OCI-LY7 (cell line): ENCODE results near the gene DUOX2.

Experiments used
- EZH2phosphoT487 ChIP-seq: fragments of 200-600 bp; sonication (generic); IDR thresholded peaks from 2 replicates; pipeline ENCODE4 v1.6.1; 2018; ENCODE audit warnings: low read depth, borderline replicate concordance, mild to moderate bottlenecking, mixed run types, antibody characterized with exemption, low read length, moderate library complexity, mixed read lengths
- TF ChIP-seq, protein P1 (sequence below): fragments of 200-600 bp; sonication (generic); conservative IDR thresholded peaks from 2 replicates; pipeline ENCODE4 v1.5.1; 2014; ENCODE audit warnings: mild to moderate bottlenecking, antibody characterized with exemption, low read length, moderate library complexity, mixed read lengths

GRCh38 chr15:45129651-45130129, 15.7 kb upstream of the DUOX2 start, which contains the start of the genes DUOX1 and DUOXA1:
- TF ChIP-seq, protein P1, sequence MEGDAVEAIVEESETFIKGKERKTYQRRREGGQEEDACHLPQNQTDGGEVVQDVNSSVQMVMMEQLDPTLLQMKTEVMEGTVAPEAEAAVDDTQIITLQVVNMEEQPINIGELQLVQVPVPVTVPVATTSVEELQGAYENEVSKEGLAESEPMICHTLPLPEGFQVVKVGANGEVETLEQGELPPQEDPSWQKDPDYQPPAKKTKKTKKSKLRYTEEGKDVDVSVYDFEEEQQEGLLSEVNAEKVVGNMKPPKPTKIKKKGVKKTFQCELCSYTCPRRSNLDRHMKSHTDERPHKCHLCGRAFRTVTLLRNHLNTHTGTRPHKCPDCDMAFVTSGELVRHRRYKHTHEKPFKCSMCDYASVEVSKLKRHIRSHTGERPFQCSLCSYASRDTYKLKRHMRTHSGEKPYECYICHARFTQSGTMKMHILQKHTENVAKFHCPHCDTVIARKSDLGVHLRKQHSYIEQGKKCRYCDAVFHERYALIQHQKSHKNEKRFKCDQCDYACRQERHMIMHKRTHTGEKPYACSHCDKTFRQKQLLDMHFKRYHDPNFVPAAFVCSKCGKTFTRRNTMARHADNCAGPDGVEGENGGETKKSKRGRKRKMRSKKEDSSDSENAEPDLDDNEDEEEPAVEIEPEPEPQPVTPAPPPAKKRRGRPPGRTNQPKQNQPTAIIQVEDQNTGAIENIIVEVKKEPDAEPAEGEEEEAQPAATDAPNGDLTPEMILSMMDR: no peak
- no peak for TF ChIP-seq EZH2phosphoT487
